HepG2 (cell line): Measurements from ENCODE around the gene DHRS11. TPM values are rescaled to one million over a fixed set of nuclear protein-coding genes. Genes with fewer than 3 reads are reported as not detected.

ENCODE experiments used
- DRAP1 ChIP-seq: IDR thresholded peaks from 2 replicates; pipeline ENCODE4 v1.6.1; 2016; ENCODE audit warnings: missing genetic modification reagents, missing compliant biosample characterization
- TMF1 ChIP-seq: sonication (generic); formaldehyde crosslinking; IDR thresholded peaks from 2 replicates; pipeline ENCODE4 v1.8.1; 2022; ENCODE audit warnings: low read depth, missing genetic modification reagents
- ZBED4 ChIP-seq: sonication (generic); formaldehyde crosslinking; IDR thresholded peaks from 2 replicates; pipeline ENCODE4 v1.4.0; 2020; ENCODE audit warnings: missing genetic modification reagents, borderline replicate concordance
- ZNF569 ChIP-seq: sonication (generic); formaldehyde crosslinking; IDR thresholded peaks from 2 replicates; pipeline ENCODE4 v1.5.0; 2020; ENCODE audit warnings: mild to moderate bottlenecking, missing genetic modification reagents, moderate library complexity, borderline replicate concordance
- ZNF605 ChIP-seq: sonication (generic); formaldehyde crosslinking; IDR thresholded peaks from 2 replicates; pipeline ENCODE4 v1.8.0; 2022; ENCODE audit warnings: mild to moderate bottlenecking, missing genetic modification reagents
- ZNF709 ChIP-seq: sonication (generic); formaldehyde crosslinking; IDR thresholded peaks from 2 replicates; pipeline ENCODE4 v1.5.0; 2020; ENCODE audit warnings: mild to moderate bottlenecking, missing genetic modification reagents
- ZNF777 ChIP-seq: sonication (generic); formaldehyde crosslinking; IDR thresholded peaks from 2 replicates; pipeline ENCODE4 v1.4.0; 2020; ENCODE audit warnings: missing genetic modification reagents
- ZNF784 ChIP-seq: sonication (generic); formaldehyde crosslinking; IDR thresholded peaks from 2 replicates; pipeline ENCODE4 v1.5.1; 2020; ENCODE audit warnings: missing genetic modification reagents, mild to moderate bottlenecking, borderline replicate concordance
- polyA plus RNA-seq, 8 experiments: library from polyadenylated mRNA; depleted of rRNA in 3 of 8; stranded (reverse) in 7 of 8; unstranded in 1 of 8; fragments of >200 nt; fragmentation: Illumina TruSeq in 4 of 8; extraction: Trizol in 4 of 8; gene quantifications; 2 replicates each; pipeline versions ENCODE4 v1.2.1 to v1.2.3, GENCODE V29; 2011 to 2016; ENCODE audit warnings: low read depth in 4 of 8, missing spikeins in 1 of 8, mixed read lengths in 1 of 8; ENCODE audit not compliant: insufficient read depth in 1 of 8
- total RNA-seq, 5 experiments: library from RNA; depleted of rRNA; stranded (reverse); fragments of >200 nt; fragmentation: Illumina TruSeq; extraction: Trizol; gene quantifications; 2 replicates each; pipeline ENCODE4 v1.2.3, GENCODE V29; 2016; ENCODE audit warnings: low read depth in 1 of 5

Gene DHRS11
- total and polyA plus RNA-seq, 2 of the 13 experiments (the other 11 are each of a cell fraction or from before 2014, with no cell fraction given): 28.4 to 41.9 TPM

GRCh38 chr17:36602030-36602748 is 10.5 kb downstream of the DHRS11 start (continued):
- TF ChIP-seq ZBED4 (CRISPR knock-in tag) (no peak), ZNF569 (CRISPR knock-in tag) (no peak), ZNF784 (CRISPR knock-in tag) (no peak), ZNF605 (peak; percentile 27; the same call in 1 of the 2 replicates), ZNF709 (CRISPR knock-in tag) (no peak), ZNF777 (CRISPR knock-in tag) (peak; percentile 10; the same call in 1 of the 2 replicates), DRAP1 (CRISPR knock-in tag) (no peak), TMF1 (CRISPR knock-in tag) (no peak)
- TF ChIP-seq, all 625 proteins: peak for 14
